Karpas-422 (cell line): ENCODE measurements around the gene SLC2A13. TPM values are rescaled to one million over a fixed set of nuclear protein-coding genes. Genes with fewer than 3 reads are reported as not detected.
"Not testable (repeated sequence)": the region's sequence is repeated elsewhere in the genome, so short reads cannot be mapped to it uniquely, and the experiment has no call there.

Source experiments
- DNase-seq: peaks from one replicate; pipeline ENCODE4 v3.0.0-alpha.2; 2015
- H2AFZ ChIP-seq: fragments of 200-600 bp; sonication (generic); 2 replicates; pipeline ENCODE4 v1.6.1; 2014; ENCODE audit warnings: antibody characterized with exemption, low read length, mixed read lengths
- H3K27ac ChIP-seq: fragments of 200-600 bp; sonication (generic); 2 replicates; pipeline ENCODE4 v1.5.1; 2014; ENCODE audit warnings: mild to moderate bottlenecking, low read length, moderate library complexity
- H3K27me3 ChIP-seq: fragments of 200-600 bp; sonication (generic); 2 replicates; pipeline ENCODE4 v1.6.1; 2014; ENCODE audit warnings: low read length, mixed read lengths
- H3K36me3 ChIP-seq: fragments of 200-600 bp; sonication (generic); 2 replicates; pipeline ENCODE4 v1.6.1; 2014; ENCODE audit warnings: low read length, mixed read lengths; ENCODE audit not compliant: insufficient read depth
- H3K4me1 ChIP-seq: fragments of 200-600 bp; sonication (generic); 2 replicates; pipeline ENCODE4 v1.6.1; 2014; ENCODE audit warnings: mild to moderate bottlenecking, low read length, mixed read lengths
- H3K4me2 ChIP-seq: fragments of 200-600 bp; sonication (generic); 2 replicates; pipeline ENCODE4 v1.6.1; 2014; ENCODE audit warnings: low read length, low read depth, mild to moderate bottlenecking; ENCODE audit not compliant: poor library complexity, severe bottlenecking
- H3K4me3 ChIP-seq: fragments of 200-600 bp; sonication (generic); 2 replicates; pipeline ENCODE4 v1.5.1; 2014; ENCODE audit warnings: mild to moderate bottlenecking, antibody characterized with exemption, low read length, mixed read lengths
- H3K79me2 ChIP-seq: fragments of 200-600 bp; sonication (generic); 2 replicates; pipeline ENCODE4 v1.6.1; 2014; ENCODE audit warnings: mild to moderate bottlenecking, low read length, mixed read lengths
- H3K9ac ChIP-seq: fragments of 200-600 bp; sonication (generic); 2 replicates; pipeline ENCODE4 v1.6.0; 2014; ENCODE audit warnings: low read length
- H3K9me2 ChIP-seq: fragments of 200-600 bp; sonication (generic), shearing (Covaris generic); replicated peaks from 2 replicates; pipeline ENCODE4 v1.6.0; 2014; ENCODE audit warnings: mild to moderate bottlenecking, low read length, moderate library complexity; ENCODE audit not compliant: insufficient read depth
- H3K9me3 ChIP-seq: fragments of 300-700, 200-600 bp; sonication (generic); 2 replicates; pipeline ENCODE4 v1.6.1; 2014; ENCODE audit warnings: low read length, mixed read lengths
- H4K20me1 ChIP-seq: fragments of 200-600 bp; sonication (generic); 2 replicates; pipeline ENCODE4 v1.6.1; 2014; ENCODE audit warnings: mild to moderate bottlenecking, antibody characterized with exemption, low read length, low read depth; ENCODE audit not compliant: insufficient read depth
- total RNA-seq: library from RNA; depleted of rRNA; stranded (reverse); fragments of >200 nt; shearing (Covaris generic); gene quantifications from 2 replicates; pipeline ENCODE4 v1.2.3, GENCODE V29; 2014; ENCODE audit warnings: low replicate concordance

The SLC2A13 gene
- total RNA-seq, 1 experiment from 2014 or later = 0.89 TPM

DNA sequence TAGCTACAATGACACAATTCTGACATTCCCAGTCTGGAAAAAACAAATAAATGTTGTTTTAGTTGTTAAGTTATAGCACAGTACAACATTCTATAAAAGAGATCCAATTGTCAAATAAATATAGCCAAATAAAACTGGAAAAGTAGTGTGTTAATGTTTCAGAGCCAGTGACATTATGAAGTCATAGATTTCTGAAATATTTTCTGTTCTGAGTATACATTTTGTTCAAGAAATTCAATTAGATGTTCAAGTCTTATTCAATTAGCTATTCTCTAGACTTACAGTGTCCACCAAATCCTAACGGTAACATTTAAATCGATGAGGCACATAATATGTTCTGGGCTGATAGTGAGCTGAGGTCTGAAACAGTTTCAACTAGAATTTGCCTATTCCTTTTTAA, 290.1 kb downstream of the SLC2A13 start:
- no peak overlapping the region for H3K4me3 ChIP-seq
- H3K27ac ChIP-seq = no peak overlapping the region
- H3K4me2 ChIP-seq = no peak overlapping the region
- H3K9me3 ChIP-seq = no peaks in the 10 kb centered on the region
- no peak overlapping the region for H3K9ac ChIP-seq
- H4K20me1 ChIP-seq = no peaks in the 10 kb centered on the region
- DNase-seq = no peak
- H2AFZ ChIP-seq = no peak overlapping the region
- H3K27me3 ChIP-seq = no peaks in the 10 kb centered on the region
- no peaks in the 10 kb centered on the region; the same call in 1 of the 2 replicates for H3K9me2 ChIP-seq
- H3K4me1 ChIP-seq = no peaks in the 10 kb centered on the region
- H3K36me3 ChIP-seq = no peaks in the 10 kb centered on the region
- no peaks in the 10 kb centered on the region for H3K79me2 ChIP-seq

DNA sequence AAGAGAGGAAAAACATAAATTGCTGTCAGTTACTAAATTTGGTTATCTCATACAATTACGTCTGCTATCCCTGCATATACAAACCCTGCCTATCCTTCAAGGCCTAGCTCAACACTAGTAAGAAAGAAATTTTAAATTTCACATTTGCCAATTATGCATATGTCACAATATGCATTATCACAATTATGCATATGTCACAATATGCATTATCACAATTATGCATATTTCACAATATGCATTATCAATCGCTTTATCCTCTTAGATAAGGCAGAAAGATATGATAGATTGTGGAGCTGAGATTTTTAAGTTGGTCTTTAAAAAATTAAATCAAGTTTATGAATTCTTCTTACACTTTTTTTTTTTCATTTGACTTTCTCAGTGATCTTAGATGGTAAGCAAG, 291.3 kb downstream of the SLC2A13 start:
- H3K27ac ChIP-seq = no peak overlapping the region

DNA sequence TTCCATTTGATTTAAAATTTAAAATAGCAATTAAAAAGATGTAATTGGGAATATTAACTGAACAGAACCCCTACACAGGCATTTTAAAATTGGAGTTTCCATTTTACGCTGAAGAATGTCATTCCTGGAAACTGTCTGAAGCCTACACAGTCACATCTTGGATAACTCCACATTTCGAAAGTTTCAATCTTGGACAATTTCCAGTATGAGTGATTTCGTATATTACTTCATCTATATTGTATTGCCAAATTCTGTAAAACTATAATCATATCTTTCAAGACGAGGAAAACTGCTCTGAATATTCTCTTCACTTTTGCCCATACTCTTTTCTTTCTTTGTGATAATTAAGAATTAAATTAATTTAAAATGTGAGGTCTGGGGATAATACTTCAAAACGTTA, 292.1 kb downstream of the SLC2A13 start:
- no peaks in the 10 kb centered on the region for H3K4me1 ChIP-seq
- H3K9me3 ChIP-seq = no peaks in the 10 kb centered on the region
- no peaks in the 10 kb centered on the region for H4K20me1 ChIP-seq
- H3K27ac ChIP-seq = no peak overlapping the region
- no peaks in the 10 kb centered on the region for H3K27me3 ChIP-seq
- no peak overlapping the region for H3K4me3 ChIP-seq
- H3K9me2 ChIP-seq = no peaks in the 10 kb centered on the region; the same call in 1 of the 2 replicates
- H3K36me3 ChIP-seq = no peaks in the 10 kb centered on the region
- no peak overlapping the region for H3K4me2 ChIP-seq
- DNase-seq = no peak
- H3K79me2 ChIP-seq = no peaks in the 10 kb centered on the region
- H2AFZ ChIP-seq = no peak overlapping the region
- no peak overlapping the region for H3K9ac ChIP-seq

More for the DNA sequence above, 291.3 kb downstream of the SLC2A13 start:
- H3K4me2 ChIP-seq = no peak overlapping the region
- no peak for DNase-seq
- no peak overlapping the region for H2AFZ ChIP-seq
- H3K4me1 ChIP-seq = no peaks in the 10 kb centered on the region
- no peaks in the 10 kb centered on the region; the same call in 1 of the 2 replicates for H3K9me2 ChIP-seq
- H4K20me1 ChIP-seq = no peaks in the 10 kb centered on the region
- H3K79me2 ChIP-seq = no peaks in the 10 kb centered on the region
- H3K4me3 ChIP-seq = no peak overlapping the region
- H3K9me3 ChIP-seq = no peaks in the 10 kb centered on the region
- H3K9ac ChIP-seq = no peak overlapping the region
- no peaks in the 10 kb centered on the region for H3K27me3 ChIP-seq
- H3K36me3 ChIP-seq = no peaks in the 10 kb centered on the region

DNA sequence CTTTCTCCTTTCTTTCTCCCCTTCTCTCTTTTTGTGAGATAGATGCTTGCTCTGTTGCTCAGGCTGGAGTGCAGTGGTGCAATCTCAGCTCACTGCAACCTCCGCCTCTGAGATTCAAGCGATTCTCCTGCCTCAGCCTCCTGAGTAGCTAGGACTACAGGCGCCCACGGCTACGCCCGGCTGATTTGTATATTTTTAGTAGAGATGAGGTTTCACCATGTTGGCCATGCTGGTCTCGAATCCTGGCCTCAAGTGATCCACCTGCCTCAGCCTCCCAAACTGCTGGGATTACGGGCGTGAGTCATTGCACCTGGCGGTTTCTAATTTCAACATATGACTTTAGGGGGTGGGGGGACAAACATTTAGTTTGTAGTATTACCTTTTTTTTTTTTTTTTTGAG, 293.4 kb downstream of the SLC2A13 start:
- not testable (repeated sequence) for H3K9ac ChIP-seq, H3K9me2 ChIP-seq, H3K79me2 ChIP-seq, H3K27ac ChIP-seq, H3K27me3 ChIP-seq, H3K36me3 ChIP-seq, H3K4me2 ChIP-seq, H3K4me3 ChIP-seq, H3K4me1 ChIP-seq, H4K20me1 ChIP-seq, H3K9me3 ChIP-seq, DNase-seq, H2AFZ ChIP-seq

DNA sequence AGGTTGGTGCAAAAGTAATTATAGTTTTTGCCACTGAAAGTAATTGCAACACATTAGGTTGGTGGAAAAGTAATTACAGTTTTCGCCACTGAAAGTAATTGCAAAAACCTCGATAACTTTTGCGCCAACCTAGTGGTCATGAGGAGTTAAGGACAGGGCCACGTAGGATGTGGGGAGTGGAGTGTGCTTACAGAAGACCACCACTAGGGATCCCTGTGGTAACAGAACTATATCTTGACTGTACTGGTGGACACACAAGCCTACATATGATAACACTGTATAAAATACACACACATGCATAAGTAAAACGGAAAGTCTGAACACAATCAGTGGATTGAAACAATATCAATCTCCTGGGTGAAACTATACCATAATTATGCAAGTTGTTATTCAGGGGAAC, 298.8 kb downstream of the SLC2A13 start:
- Histone ChIP-seq H3K4me1 (no peaks in the 10 kb centered on the region), H3K9me2 (no peaks in the 10 kb centered on the region; the same call in 1 of the 2 replicates), H3K27ac (no peak overlapping the region), H2AFZ (no peak overlapping the region), H3K9ac (no peak overlapping the region), H3K36me3 (no peaks in the 10 kb centered on the region), H4K20me1 (no peaks in the 10 kb centered on the region), H3K79me2 (no peaks in the 10 kb centered on the region), H3K27me3 (no peaks in the 10 kb centered on the region), H3K9me3 (no peaks in the 10 kb centered on the region), H3K4me2 (no peak overlapping the region), H3K4me3 (no peak overlapping the region)
- DNase-seq = no peak

DNA sequence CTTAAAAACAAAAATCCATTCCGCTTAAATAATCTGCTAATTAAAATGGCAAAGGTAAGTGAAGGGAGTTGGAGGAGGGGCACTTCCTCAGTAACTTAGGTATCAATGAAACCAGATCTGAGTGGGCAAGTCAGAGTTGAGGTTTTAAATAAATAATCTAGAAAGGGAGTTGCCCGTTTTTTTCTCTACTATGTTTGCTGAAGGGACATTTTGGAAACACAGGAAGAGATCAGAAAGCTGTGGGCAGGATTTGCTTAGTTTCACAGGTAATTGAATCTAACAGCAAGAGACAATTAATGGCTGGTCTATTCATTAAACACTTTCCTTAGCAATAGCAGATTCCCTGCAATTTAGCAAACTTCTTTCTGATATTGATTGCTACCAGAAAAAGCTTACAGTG, 300.2 kb downstream of the SLC2A13 start:
- no peaks in the 10 kb centered on the region for H3K27me3 ChIP-seq
- H2AFZ ChIP-seq = no peak overlapping the region
- H3K9me2 ChIP-seq = no peaks in the 10 kb centered on the region
- no peak overlapping the region for H3K27ac ChIP-seq
- H3K9me3 ChIP-seq = no peaks in the 10 kb centered on the region
- no peaks in the 10 kb centered on the region for H3K36me3 ChIP-seq
- no peak overlapping the region for H3K4me2 ChIP-seq
- H3K79me2 ChIP-seq = no peaks in the 10 kb centered on the region
- no peaks in the 10 kb centered on the region for H3K4me1 ChIP-seq
- DNase-seq = no peak
- no peak overlapping the region for H3K9ac ChIP-seq
- no peaks in the 10 kb centered on the region for H4K20me1 ChIP-seq
- no peak overlapping the region for H3K4me3 ChIP-seq

DNA sequence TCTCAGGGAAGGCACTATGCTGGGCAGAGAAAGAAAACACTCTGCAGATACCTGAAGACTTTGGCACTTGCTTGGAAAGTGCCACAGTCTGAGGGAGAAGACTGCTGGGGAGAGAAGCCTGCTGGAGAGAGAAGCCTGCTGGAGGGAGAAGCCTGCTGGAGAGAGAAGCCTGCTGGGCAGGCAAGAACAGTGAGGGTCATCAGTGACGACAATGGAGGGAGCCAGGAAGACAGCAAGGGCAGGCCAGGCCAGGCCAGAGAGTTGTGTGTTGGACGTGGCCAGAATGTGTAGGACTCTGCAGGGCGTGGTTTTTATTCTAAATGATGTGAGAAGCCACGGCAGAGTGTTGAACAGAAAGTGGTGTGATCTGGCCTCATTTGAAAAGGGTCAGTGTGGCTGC, 301.0 kb downstream of the SLC2A13 start:
- H3K79me2 ChIP-seq = no peaks in the 10 kb centered on the region
- no peaks in the 10 kb centered on the region for H4K20me1 ChIP-seq
- H3K4me3 ChIP-seq = no peak overlapping the region
- no peaks in the 10 kb centered on the region for H3K4me1 ChIP-seq
- H3K9me2 ChIP-seq = no peaks in the 10 kb centered on the region
- no peak for DNase-seq
- no peaks in the 10 kb centered on the region for H3K9me3 ChIP-seq
- no peak overlapping the region for H3K27ac ChIP-seq
- H2AFZ ChIP-seq = no peak overlapping the region
- no peaks in the 10 kb centered on the region for H3K27me3 ChIP-seq
- no peaks in the 10 kb centered on the region for H3K36me3 ChIP-seq
- no peak overlapping the region for H3K4me2 ChIP-seq
- H3K9ac ChIP-seq = no peak overlapping the region

DNA sequence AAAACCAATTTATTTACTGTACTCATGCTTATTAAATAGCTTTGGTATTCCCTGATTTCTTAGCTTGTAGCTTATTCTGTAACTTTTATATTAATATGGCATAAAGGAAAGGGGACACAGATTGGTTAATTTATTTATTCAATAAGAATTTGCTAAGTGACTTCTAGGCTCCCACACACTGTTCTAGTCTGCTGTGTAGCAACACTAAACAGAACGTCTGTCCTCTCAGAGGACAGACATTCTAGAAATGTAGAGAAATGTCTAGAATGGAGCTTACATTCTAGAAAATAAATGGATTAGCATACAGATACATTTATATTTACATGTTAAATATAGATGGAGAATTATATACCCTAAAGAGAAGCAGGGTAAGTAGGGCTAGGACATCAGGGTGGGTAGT, 301.4 kb downstream of the SLC2A13 start:
- H4K20me1 ChIP-seq = no peaks in the 10 kb centered on the region

DNA sequence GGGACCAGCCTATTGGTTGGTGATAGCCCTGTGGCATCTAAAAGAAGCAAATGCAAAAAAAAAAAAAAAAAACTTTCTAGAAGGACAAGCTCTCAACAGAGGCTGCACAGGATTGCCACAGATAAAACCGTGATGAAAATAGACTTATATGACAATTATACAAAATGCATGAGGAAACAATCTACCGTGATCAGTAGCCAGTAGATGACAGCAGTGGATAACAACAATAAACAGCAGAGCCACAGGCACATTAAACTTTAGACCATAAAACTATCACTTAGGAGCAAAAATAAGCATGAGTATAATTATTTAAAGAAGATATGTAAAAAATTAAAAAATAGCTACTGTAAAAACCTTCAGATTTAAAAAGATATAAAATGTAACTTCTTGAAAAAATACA, 302.7 kb downstream of the SLC2A13 start:
- H3K27me3 ChIP-seq = no peaks in the 10 kb centered on the region

More for the DNA sequence above, 301.4 kb downstream of the SLC2A13 start:
- Histone ChIP-seq H2AFZ (no peak overlapping the region), H3K27ac (no peak overlapping the region), H3K9ac (no peak overlapping the region), H3K4me3 (no peak overlapping the region), H3K4me1 (no peaks in the 10 kb centered on the region), H3K79me2 (no peaks in the 10 kb centered on the region), H3K27me3 (no peaks in the 10 kb centered on the region), H3K4me2 (no peak overlapping the region), H3K9me3 (no peaks in the 10 kb centered on the region), H3K36me3 (no peaks in the 10 kb centered on the region), H3K9me2 (no peaks in the 10 kb centered on the region)
- no peak for DNase-seq

More for the DNA sequence above, 302.7 kb downstream of the SLC2A13 start:
- no peak overlapping the region for H3K4me2 ChIP-seq
- no peak overlapping the region for H3K4me3 ChIP-seq
- no peaks in the 10 kb centered on the region for H3K9me3 ChIP-seq
- H3K4me1 ChIP-seq = no peaks in the 10 kb centered on the region
- H3K9me2 ChIP-seq = no peaks in the 10 kb centered on the region
- no peak overlapping the region for H3K9ac ChIP-seq
- no peak overlapping the region for H2AFZ ChIP-seq
- H3K36me3 ChIP-seq = no peaks in the 10 kb centered on the region
- H4K20me1 ChIP-seq = no peaks in the 10 kb centered on the region
- no peaks in the 10 kb centered on the region for H3K79me2 ChIP-seq
- no peak for DNase-seq
- no peak overlapping the region for H3K27ac ChIP-seq
